Neuronal stem cell (in vitro differentiated cells): ENCODE results near the gene ELOF1.

Experiments used
- DNase-seq: peaks from one replicate; pipeline ENCODE4 v3.0.0-alpha.2; 2013; ENCODE audit warnings: low spot score
- H2AFZ ChIP-seq: one replicate; pipeline ENCODE4 v1.6.1; 2013; ENCODE audit warnings: mild to moderate bottlenecking, low read length, inconsistent platforms
- H2AK5ac ChIP-seq: 2 replicates; pipeline ENCODE4 v1.6.1; 2013; ENCODE audit warnings: low read depth, mild to moderate bottlenecking, inconsistent platforms, low read length, moderate library complexity, mixed read lengths
- H2BK120ac ChIP-seq: 2 replicates; pipeline ENCODE4 v1.6.1; 2013; ENCODE audit warnings: low read depth, mild to moderate bottlenecking, inconsistent platforms, low read length, moderate library complexity, mixed read lengths
- H2BK12ac ChIP-seq: one replicate; pipeline ENCODE4 v1.6.1; 2013; ENCODE audit warnings: low read length, inconsistent platforms
- H2BK15ac ChIP-seq: 2 replicates; pipeline ENCODE4 v1.6.1; 2013; ENCODE audit warnings: mild to moderate bottlenecking, low read length, inconsistent platforms, mixed read lengths
- H2BK5ac ChIP-seq: one replicate; pipeline ENCODE4 v1.6.1; 2013; ENCODE audit warnings: inconsistent platforms, mild to moderate bottlenecking, low read length, moderate library complexity
- H3K14ac ChIP-seq: one replicate; pipeline ENCODE4 v1.6.1; 2013; ENCODE audit warnings: low read length, inconsistent platforms
- H3K18ac ChIP-seq: 2 replicates; pipeline ENCODE4 v1.6.1; 2013; ENCODE audit warnings: low read length, inconsistent platforms
- H3K23ac ChIP-seq: 2 replicates; pipeline ENCODE4 v1.6.1; 2013; ENCODE audit warnings: low read depth, mild to moderate bottlenecking, mixed read lengths, low read length, inconsistent platforms; ENCODE audit not compliant: poor library complexity
- H3K27ac ChIP-seq: replicated peaks from 3 replicates; pipeline ENCODE4 v1.5.1; 2013; ENCODE audit warnings: low read length, inconsistent platforms
- H3K27me3 ChIP-seq, 3 experiments: 2 replicates each; pipeline ENCODE4 v1.6.1; 2013; ENCODE audit warnings: low read length in 3 of 3, mild to moderate bottlenecking in 2 of 3, inconsistent platforms in 1 of 3, low read depth in 1 of 3, mixed read lengths in 1 of 3, moderate library complexity in 1 of 3; ENCODE audit not compliant: control insufficient read depth in 3 of 3, insufficient read depth in 3 of 3
- H3K36me3 ChIP-seq, 2 donors: replicated peaks in 1 of 2; 2 replicates each; pipeline ENCODE4 v1.6.1; 2013; ENCODE audit warnings: low read length in 2 of 2; ENCODE audit not compliant: control insufficient read depth in 2 of 2, insufficient read depth in 2 of 2
- H3K4ac ChIP-seq: 2 replicates; pipeline ENCODE4 v1.6.1; 2013; ENCODE audit warnings: inconsistent platforms, mild to moderate bottlenecking, low read length, moderate library complexity
- H3K4me1 ChIP-seq, 2 donors: 1 replicate in 1 of 2; 2 replicates in 1 of 2; pipeline ENCODE4 v1.6.1; 2013; ENCODE audit warnings: low read length in 2 of 2, low read depth in 1 of 2; ENCODE audit not compliant: control insufficient read depth in 2 of 2, insufficient read depth in 1 of 2
- H3K4me2 ChIP-seq: one replicate; pipeline ENCODE4 v1.6.1; 2013; ENCODE audit warnings: mild to moderate bottlenecking, low read length, inconsistent platforms; ENCODE audit not compliant: insufficient read depth, poor library complexity, severe bottlenecking
- H3K4me3 ChIP-seq, 2 donors: 2 replicates each; pipeline ENCODE4 v1.5.1; 2013; ENCODE audit warnings: low read length in 2 of 2, mild to moderate bottlenecking in 2 of 2, inconsistent platforms in 1 of 2, moderate library complexity in 1 of 2
- H3K79me1 ChIP-seq: one replicate; pipeline ENCODE4 v1.6.1; 2013; ENCODE audit warnings: low read depth, mild to moderate bottlenecking, inconsistent platforms, low read length, moderate library complexity
- H3K9ac ChIP-seq: one replicate; pipeline ENCODE4 v1.6.1; 2013; ENCODE audit warnings: mild to moderate bottlenecking, low read depth, low read length, inconsistent platforms; ENCODE audit not compliant: poor library complexity
- H3K9me3 ChIP-seq, 2 donors: replicated peaks in 1 of 2; 2 replicates each; pipeline versions ENCODE3 to v1.6.1; 2013; ENCODE audit warnings: low read length in 2 of 2, mild to moderate bottlenecking in 2 of 2, inconsistent platforms in 1 of 2, low read depth in 1 of 2, mixed read lengths in 1 of 2, moderate library complexity in 1 of 2; ENCODE audit not compliant: control insufficient read depth in 2 of 2, insufficient read depth in 1 of 2
- H4K8ac ChIP-seq: one replicate; pipeline ENCODE4 v1.6.1; 2013; ENCODE audit warnings: low read depth, mild to moderate bottlenecking, inconsistent platforms, low read length, moderate library complexity
- H4K91ac ChIP-seq: one replicate; pipeline ENCODE4 v1.6.1; 2013; ENCODE audit warnings: low read length, low read depth, mild to moderate bottlenecking, inconsistent platforms; ENCODE audit not compliant: poor library complexity
- WGBS, 2 donors: extraction: QIAGEN DNeasy Blood & Tissue Kit; methylation state at CpG; one replicate each; pipeline ENCODE4 v1.1.7; 2013; ENCODE audit warnings: missing lambda C conversion rate in 2 of 2, mixed read lengths in 1 of 2; ENCODE audit not compliant: insufficient read length in 2 of 2, insufficient replicate concordance in 1 of 2; ENCODE audit errors: extremely low coverage in 2 of 2; 5-methylcytosine and 5-hydroxymethylcytosine counted together

The ELOF1 gene

DNA sequence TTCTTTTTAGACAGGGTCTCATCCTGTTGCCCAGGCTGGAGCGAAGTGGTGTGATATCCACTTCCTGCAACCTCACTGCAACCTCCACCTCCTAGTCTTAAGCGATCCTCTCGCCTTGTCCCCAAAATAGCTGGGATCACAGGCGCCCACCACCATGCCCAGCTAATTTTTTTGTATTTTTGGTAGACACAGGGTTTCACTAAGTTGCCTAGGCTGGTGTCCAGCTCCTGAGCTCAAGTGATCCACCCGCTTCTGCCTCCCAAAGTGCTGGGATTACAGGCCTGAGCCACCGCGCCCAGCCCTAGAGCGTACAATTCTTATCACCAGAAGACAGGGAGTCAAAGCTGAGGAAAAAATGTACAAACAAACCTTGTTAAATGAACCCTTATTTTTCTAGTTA lies 4.5 kb upstream of the ELOF1 start:
- Histone ChIP-seq H3K27ac (no peak overlapping the region), H3K23ac (no peak overlapping the region), H4K8ac (no peak overlapping the region), H2BK120ac (no peak overlapping the region), H3K27me3 (no peaks in the 10 kb centered on the region), H3K79me1 (peaks cover 3% of the 10 kb centered on the region), H2BK5ac (no peak overlapping the region), H3K4me3 (no peak overlapping the region), H2AK5ac (no peak overlapping the region), H3K9ac (no peak overlapping the region), H3K4ac (no peak overlapping the region), H3K4me2 (no peak overlapping the region), H2BK15ac (no peak overlapping the region), H2AFZ (no peak overlapping the region), H3K18ac (no peak overlapping the region), H3K36me3 (no peaks in the 10 kb centered on the region), H4K91ac (no peak overlapping the region), H3K9me3 (no peaks in the 10 kb centered on the region), H3K14ac (no peak overlapping the region), H2BK12ac (no peak overlapping the region), H3K4me1 (no peaks in the 10 kb centered on the region)
- DNase-seq: no peak
- no CpG with 5 or more reads among the region's 8 CpGs for WGBS, 2 donors

DNA sequence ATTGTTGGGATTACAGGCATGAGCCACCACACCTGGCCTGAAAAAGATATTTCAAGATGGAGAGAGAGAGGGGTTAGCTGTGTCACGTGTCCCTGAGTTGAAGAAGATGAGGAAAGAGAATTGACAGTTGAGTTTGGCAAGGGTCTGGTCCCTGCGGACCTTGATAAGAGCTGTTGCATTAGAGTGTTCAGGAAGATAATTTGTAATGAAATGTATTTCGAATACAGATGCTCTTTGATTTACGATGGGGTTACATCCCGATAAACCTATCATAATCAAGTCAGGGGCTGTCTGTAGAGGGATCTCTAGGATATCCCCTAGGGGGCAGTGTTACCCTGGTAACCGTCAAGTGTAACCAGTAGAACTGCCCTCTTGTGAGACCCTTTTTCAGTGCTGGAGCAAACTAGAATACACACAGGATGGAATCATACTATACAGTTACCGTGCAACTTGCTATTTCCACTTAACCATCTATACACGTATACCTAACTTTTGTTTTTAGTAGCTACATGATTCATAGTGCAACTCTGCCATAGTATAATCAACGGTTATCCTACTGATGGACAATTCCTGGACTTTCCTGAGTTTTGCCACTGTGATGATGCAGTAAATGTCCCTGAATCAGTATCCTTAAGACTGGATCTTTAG lies 1.5 kb upstream of the ELOF1 start:
- Histone ChIP-seq H3K23ac (no peak overlapping the region), H3K4ac (no peak overlapping the region), H2AFZ (peak overlapping the region; percentile 37), H3K9ac (no peak overlapping the region), H3K4me3 (no peak overlapping the region), H3K27me3 (no peaks in the 10 kb centered on the region), H2BK120ac (no peak overlapping the region), H4K8ac (no peak overlapping the region), H2BK5ac (no peak overlapping the region), H2AK5ac (no peak overlapping the region), H3K4me1 (peaks cover 5 to 7% of the 10 kb centered on the region in 2 donors), H2BK12ac (no peak overlapping the region), H3K18ac (no peak overlapping the region), H3K4me2 (no peak overlapping the region), H3K79me1 (peaks cover 9% of the 10 kb centered on the region), H3K14ac (no peak overlapping the region), H3K36me3 (peaks cover 0 to 9% of the 10 kb centered on the region in 2 donors), H2BK15ac (no peak overlapping the region), H3K9me3 (no peaks in the 10 kb centered on the region), H3K27ac (no peak overlapping the region), H4K91ac (no peak overlapping the region)
- peak; percentile 69 for DNase-seq
- WGBS, 2 donors: no CpG with 5 or more reads among the region's 9 CpGs

- Histone ChIP-seq H3K9ac (no peak overlapping the region), H2BK120ac (no peak overlapping the region), H3K4me1 (peaks cover 5 to 7% of the 10 kb centered on the region in 2 donors), H3K14ac (no peak overlapping the region), H3K23ac (no peak overlapping the region), H3K27ac (no peak overlapping the region), H3K18ac (no peak overlapping the region), H3K27me3 (no peaks in the 10 kb centered on the region), H3K4me2 (no peak overlapping the region), H2BK5ac (no peak overlapping the region), H4K8ac (no peak overlapping the region), H3K9me3 (no peaks in the 10 kb centered on the region), H2BK15ac (no peak overlapping the region), H3K79me1 (peaks cover 15% of the 10 kb centered on the region), H3K4me3 (peak overlapping the region in 1 of 2 donors; percentile 15), H2AK5ac (no peak overlapping the region), H3K4ac (no peak overlapping the region), H2AFZ (no peak overlapping the region), H2BK12ac (no peak overlapping the region), H4K91ac (no peak overlapping the region), H3K36me3 (peaks cover 13 to 41% of the 10 kb centered on the region in 2 donors)
- DNase-seq: no peak
- WGBS, 2 donors: no CpG with 5 or more reads among the region's 4 CpGs
Measured at GRCh38 chr19:11556634-11557420, 2.2 kb downstream of the ELOF1 start.

DNA sequence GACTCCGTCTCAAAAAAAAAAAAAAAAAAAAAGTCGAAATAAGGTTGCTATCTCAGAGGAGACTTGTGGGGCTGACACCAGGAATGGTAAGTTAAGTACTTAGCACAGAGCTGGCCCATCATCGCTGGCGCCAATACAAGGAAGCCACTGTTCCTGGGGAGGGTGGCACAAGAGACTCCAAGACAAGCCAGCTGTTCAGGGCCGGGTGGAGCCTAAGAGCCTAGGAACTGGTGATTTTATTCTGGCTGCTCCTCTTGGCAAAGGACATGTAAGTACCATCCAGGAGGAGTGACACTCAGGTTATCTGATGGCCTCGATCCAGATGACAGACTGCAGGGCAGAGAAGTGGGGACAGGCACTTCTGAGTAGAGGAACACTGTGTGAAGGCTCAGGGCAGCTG lies 3.8 kb downstream of the ELOF1 start:
- Histone ChIP-seq H2BK15ac (no peak overlapping the region), H3K27me3 (no peaks in the 10 kb centered on the region), H3K14ac (no peak overlapping the region), H3K4me2 (no peak overlapping the region), H2BK5ac (no peak overlapping the region), H2BK12ac (no peak overlapping the region), H2BK120ac (no peak overlapping the region), H3K4ac (no peak overlapping the region), H3K4me1 (peaks cover 5 to 7% of the 10 kb centered on the region in 2 donors), H3K36me3 (peaks cover 15 to 45% of the 10 kb centered on the region in 2 donors), H3K23ac (no peak overlapping the region), H3K9ac (no peak overlapping the region), H2AFZ (no peak overlapping the region), H3K4me3 (peak overlapping the region in 1 of 2 donors; percentile 13), H4K8ac (no peak overlapping the region), H2AK5ac (no peak overlapping the region), H3K27ac (no peak overlapping the region), H3K9me3 (peaks cover 0 to 1% of the 10 kb centered on the region in 2 donors), H4K91ac (no peak overlapping the region), H3K18ac (no peak overlapping the region), H3K79me1 (peaks cover 15% of the 10 kb centered on the region)
- no CpG with 5 or more reads among the region's 6 CpGs for WGBS, 2 donors
- DNase-seq: no peak
